OCI-LY7 (cell line): Measurements from ENCODE around the gene STXBP1.

Experiments used
- EZH2phosphoT487 ChIP-seq: fragments of 200-600 bp; sonication (generic); IDR thresholded peaks from 2 replicates; pipeline ENCODE4 v1.6.1; 2018; ENCODE audit warnings: low read depth, borderline replicate concordance, mild to moderate bottlenecking, mixed run types, antibody characterized with exemption, low read length, moderate library complexity, mixed read lengths
- TF ChIP-seq, protein P1 (sequence below): fragments of 200-600 bp; sonication (generic); conservative IDR thresholded peaks from 2 replicates; pipeline ENCODE4 v1.5.1; 2014; ENCODE audit warnings: mild to moderate bottlenecking, antibody characterized with exemption, low read length, moderate library complexity, mixed read lengths

GRCh38 chr9:127723444-127723843 lies 111.4 kb downstream of the STXBP1 start:
- TF ChIP-seq EZH2phosphoT487, result no peak
- TF ChIP-seq, protein P1, sequence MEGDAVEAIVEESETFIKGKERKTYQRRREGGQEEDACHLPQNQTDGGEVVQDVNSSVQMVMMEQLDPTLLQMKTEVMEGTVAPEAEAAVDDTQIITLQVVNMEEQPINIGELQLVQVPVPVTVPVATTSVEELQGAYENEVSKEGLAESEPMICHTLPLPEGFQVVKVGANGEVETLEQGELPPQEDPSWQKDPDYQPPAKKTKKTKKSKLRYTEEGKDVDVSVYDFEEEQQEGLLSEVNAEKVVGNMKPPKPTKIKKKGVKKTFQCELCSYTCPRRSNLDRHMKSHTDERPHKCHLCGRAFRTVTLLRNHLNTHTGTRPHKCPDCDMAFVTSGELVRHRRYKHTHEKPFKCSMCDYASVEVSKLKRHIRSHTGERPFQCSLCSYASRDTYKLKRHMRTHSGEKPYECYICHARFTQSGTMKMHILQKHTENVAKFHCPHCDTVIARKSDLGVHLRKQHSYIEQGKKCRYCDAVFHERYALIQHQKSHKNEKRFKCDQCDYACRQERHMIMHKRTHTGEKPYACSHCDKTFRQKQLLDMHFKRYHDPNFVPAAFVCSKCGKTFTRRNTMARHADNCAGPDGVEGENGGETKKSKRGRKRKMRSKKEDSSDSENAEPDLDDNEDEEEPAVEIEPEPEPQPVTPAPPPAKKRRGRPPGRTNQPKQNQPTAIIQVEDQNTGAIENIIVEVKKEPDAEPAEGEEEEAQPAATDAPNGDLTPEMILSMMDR, result no peak
